GM21737 (cell line): ENCODE data around the gene MAP7.

ENCODE experiments used
- ATAC-seq: cut with Tn5 transposase; IDR thresholded peaks from one replicate; pipeline ENCODE4 v1.9.1; 2021; ENCODE audit warnings: mild to moderate bottlenecking, moderate library complexity; ENCODE audit not compliant: unreplicated experiment

The MAP7 gene

GRCh38 chr6:136344420-136344819 is 205.8 kb downstream of the MAP7 start:
- no peak for ATAC-seq

DNA sequence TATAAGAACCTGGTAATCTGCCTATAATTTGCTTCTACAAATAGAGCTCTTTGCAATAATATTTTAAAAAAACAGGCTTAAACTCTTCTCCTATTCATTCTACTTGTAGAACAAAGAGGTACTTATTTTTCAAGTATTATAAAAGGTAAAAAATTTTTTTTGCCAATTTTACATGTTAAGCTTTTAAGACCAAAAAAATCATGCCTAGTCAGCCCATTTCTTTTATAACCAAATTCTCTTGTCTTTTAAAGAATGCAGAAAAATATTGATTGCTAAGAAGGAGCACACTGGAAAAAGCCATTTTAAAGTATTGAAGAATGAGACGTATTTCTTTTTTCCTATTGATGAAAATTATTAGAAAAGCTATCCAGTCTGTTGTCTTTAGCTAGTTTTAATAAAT is 206.5 kb downstream of the MAP7 start:
- ATAC-seq, result no peak

DNA sequence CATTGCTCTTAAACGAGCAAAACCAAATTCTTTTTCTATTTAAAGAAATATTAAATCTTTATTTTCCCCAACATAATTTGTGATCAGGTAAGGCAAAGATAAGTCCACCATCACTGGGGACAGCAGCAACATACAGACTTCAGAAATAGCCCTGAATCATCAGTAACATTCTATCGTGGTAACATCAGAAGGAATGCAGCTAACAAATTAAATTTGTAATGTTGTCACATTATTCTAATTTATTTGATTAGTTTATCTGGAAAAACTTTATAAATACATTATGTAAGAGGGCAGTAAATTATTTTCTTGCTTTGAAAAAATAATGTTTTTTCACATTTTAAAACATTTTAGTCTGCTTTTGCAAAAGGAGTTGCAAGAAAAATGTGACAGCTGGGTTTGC is 206.9 kb downstream of the MAP7 start:
- no peak for ATAC-seq

GRCh38 chr6:136341967-136342366 is 208.3 kb downstream of the MAP7 start:
- no peak for ATAC-seq

GRCh38 chr6:136341367-136341766 is 208.9 kb downstream of the MAP7 start:
- no peak for ATAC-seq

- ATAC-seq, result no peak
Measured at GRCh38 chr6:136338486-136338885, 211.7 kb downstream of the MAP7 start.

- no peak for ATAC-seq
Measured at GRCh38 chr6:136337606-136338005, 212.6 kb downstream of the MAP7 start.

DNA sequence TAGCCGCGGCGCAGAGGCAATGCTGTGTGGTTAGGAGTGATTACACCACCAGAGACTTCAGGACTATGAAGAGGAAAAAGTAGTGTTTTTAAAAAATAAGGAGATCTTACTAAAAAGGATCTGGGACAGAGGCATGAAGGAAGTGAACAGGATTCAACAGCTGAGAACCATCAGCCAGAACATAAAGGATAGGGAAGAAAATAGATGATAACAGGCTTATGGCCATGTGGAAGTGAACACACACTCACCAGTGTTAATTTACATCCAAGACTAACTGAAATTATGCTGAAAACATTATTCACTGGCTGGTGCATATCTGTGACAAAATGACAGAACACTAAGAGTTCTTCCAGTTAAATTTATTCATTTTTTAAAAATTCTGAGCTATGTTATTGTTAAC is 213.1 kb downstream of the MAP7 start:
- no peak for ATAC-seq

- ATAC-seq, result no peak
Measured at GRCh38 chr6:136335736-136336363, 214.4 kb downstream of the MAP7 start.

DNA sequence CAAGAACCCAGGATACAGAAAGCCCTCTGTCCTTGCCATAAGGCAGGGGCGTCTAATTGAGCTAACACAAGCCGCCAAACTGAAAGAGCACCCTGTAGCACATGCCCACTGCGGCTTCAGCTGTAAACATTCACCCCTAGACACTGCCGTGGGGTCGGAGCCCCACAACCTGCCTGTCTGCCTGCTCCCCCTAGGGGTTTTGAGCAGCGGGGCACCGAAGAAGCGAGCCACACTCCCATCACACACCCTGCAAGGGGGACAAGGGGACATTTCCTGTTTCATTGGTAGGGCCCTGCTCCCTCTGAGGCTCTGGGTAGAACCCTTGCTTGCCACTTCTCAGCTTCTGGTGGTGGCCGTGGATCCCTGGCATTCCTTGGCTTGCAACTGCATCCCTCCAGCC is 215.4 kb downstream of the MAP7 start:
- no peak for ATAC-seq

DNA sequence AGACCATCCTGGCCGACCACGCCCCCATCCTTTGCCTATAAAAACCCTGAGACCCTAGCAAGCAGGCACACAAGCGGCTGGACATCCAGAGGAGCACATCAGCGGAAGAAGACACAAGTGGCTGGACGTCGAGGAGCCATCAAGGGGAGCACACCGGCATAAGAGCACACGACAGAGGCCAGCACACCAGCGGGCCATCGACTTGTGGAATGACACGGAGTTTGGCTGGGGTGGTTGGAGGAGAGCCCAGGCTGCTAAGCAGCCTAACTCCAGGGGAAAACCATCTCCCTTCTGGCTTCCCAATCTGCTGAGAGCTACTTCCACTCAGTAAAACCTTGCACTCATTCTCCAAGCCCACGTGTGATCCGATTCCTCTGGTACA is 215.8 kb downstream of the MAP7 start:
- no peak for ATAC-seq

DNA sequence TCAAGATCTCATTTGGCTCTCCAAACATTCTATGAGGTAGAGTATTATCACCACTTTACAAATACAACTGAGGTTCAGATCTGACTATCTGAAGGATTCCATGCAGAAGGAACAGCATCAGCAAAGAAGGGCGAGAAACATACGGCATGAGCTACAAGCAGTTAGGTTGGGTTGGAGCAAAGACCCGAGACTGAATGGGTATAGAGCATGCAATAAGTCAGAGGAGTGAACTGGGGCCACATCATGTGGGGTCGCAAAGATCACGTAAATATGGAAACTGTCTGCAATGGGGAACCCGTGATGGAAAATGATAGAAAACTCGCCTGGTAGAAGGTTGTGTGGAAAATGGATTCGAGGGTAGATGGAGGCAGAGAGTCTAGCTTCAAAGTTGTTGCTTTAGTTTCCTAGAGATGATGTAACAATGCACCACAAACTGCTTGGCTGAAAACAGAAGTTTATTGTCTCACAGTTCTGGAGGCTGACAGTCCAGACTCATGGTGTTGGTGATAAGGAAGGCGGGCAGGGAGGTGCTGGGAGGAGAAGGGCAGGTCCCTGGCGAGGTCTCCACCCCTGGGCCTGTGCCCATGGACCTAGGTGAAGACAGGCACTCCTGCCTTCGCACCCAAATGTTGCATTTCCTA is 216.3 kb downstream of the MAP7 start:
- no peak for ATAC-seq

- no peak for ATAC-seq
Measured at GRCh38 chr6:136331461-136331860, 218.8 kb downstream of the MAP7 start.

DNA sequence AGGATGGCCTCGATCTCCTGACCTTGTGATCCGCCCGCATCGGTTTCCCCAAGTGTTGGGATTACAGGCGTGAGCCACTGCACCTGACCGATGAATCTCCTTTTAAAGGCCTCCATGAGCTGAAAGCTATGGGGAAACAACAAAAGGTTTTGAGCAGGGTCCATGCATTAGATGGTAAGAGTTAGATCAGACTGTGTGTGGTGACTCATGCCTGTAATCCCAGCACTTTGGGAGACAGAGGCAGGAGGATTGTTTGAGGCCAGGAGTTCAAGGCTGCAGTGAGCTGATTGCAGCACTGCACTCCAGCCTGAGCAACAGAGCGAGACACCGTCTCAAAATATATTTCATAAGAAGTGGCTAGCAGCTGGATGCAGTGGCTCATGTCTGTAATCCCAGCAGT is 219.6 kb downstream of the MAP7 start:
- ATAC-seq, result no peak

DNA sequence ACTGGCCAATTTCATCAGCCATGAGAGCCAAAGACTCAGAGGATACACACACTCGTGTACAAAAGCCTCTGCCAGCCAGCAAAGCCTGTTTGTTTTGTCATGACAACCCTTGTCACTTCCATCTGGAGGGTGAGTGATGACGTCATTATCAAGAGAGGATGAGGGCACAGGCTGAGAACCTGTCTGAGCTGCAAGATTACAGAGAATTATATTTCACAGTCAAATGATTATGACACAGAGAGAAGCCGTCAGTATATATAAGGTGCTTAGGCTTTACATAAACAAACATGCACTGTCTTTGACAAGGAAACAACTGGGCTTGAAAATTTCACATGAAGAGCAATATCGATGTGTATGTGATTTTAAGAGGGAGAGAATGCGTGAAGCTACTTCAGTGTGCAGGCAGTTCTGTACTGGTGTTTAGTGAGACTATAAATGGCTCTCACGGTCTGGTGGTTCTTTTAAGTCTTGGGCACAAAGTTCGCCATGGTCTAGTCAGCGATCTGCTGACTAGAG is 224.1 kb downstream of the MAP7 start:
- no peak for ATAC-seq

- no peak for ATAC-seq
Measured at GRCh38 chr6:136324686-136325380, 225.4 kb downstream of the MAP7 start.

DNA sequence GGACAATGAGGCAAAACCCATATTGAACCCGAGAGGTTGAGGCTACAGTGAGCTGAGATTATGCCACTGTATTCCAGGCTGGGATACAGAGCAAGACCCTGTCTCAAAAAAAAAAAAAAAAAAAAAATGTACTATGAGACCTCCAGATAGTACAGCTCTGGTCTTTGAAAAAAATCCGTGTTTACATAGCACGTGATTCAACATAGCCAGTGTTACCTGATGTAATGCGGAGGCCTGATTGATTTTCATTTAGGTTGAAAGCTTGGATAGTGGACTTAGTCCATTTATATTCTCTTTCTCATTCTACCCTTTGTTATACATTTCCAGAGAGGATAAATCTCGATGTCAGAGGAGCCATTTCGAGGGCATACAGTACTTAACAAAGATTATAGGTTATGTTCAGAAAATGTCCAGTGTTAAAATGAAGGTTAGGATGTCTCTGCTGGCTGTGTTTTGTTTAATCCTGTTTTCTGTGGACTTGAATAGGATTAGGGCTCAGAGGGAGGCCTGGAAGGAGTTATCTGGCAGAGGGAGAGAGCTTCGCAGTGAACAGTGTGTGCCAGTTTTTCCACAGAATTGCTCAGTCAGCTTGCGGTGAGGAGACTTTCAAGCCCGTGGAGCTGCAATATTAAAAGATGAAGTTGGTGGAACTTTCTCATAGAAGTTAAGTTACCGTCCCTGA is 226.7 kb downstream of the MAP7 start:
- ATAC-seq, result no peak

DNA sequence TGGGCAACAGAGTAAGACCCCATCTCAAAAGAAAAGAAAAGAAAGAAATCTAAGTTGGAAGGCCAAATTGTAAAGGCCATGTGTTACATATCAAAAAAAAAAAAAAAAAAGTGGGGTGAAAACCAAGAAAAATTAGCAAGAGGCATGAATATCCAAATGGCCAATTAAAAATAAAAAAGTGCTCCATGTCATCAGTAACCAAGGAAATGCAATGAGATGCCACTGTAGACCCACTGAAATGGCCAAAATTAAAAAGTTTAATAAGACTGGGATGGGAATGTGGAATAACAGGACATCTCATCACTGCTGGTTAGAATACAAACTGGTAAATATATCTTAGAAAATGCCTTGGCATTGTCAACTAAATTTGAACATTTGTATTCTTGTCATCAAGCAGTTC is 230.5 kb downstream of the MAP7 start:
- ATAC-seq, result no peak

DNA sequence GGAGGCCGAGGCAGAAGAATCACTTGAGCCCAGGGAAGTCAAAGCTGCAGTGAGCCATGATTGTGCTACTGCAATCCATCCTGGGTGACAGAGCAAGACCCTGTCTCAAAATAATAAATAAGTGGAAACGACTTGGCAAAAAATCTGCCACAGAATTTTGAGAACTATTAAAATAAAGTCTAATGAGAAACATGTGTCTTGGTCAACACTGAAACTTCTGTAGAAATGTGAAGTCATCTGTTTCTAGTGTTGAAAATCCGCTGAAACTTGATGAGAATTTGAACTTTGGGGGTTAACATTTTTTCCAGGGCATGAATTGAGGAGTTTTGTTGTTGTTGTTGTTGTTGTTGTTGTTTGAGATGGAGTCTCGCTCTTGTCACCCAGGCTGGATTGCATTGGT is 231.5 kb downstream of the MAP7 start:
- ATAC-seq, result no peak

- no peak for ATAC-seq
Measured at GRCh38 chr6:136317971-136318370, 232.3 kb downstream of the MAP7 start.

DNA sequence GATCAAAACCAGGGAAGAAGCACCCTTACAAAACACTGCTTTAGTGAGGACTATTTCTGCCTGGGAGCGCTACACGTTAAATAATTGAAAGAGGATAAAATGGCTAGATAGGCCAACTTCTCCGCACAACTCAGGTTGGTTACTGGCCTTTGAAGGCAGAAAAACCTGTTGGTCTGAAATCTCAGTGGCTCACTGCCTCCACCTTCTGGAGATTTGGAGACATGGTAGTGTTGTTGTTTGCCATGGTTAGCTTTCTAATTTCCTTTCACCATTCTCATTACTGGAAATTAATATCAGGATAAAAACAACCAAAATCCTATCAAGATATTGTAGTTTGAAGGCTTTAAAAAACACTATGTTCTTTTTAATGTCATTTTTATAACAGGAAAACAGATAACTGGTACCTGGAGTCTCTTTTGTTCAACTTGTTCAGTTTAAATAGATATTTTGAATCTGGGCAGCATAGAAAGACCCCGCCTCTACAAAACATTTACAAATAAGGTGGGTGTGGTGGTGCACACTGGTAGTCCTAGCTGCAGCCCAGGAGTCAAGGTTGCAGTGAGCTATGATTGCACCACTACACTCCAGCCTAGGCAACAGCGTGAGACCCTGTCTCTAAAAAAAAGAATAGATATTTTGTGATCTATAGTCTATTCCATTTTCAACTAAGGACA is 233.1 kb downstream of the MAP7 start:
- ATAC-seq, result no peak
